ENCODE measurements around the gene POLE.

GRCh38 chr12:132711080-132711843, 24.1 kb upstream of the POLE start:
- TF ChIP-seq CTCF (IDR thresholded peaks at IDR 0.05) (no peak), POLR2A (IDR thresholded peaks at IDR 0.05) (no peak)

Data from Peyer's patch (tissue), 4 donors.